Esophagus squamous epithelium (tissue), 5 donors: ENCODE results near the gene SH2D3A. TPM values are rescaled to one million over a fixed set of nuclear protein-coding genes. Genes with fewer than 3 reads are reported as not detected.

ENCODE experiments used
- DNase-seq: peaks from one replicate; lab custom pipeline; 2025; lab: John Stamatoyannopoulos, UW
- H3K27ac ChIP-seq, 4 donors: fragments of 200-600 bp; sonication (generic); one replicate each; pipeline ENCODE4 v1.5.1; 2016 to 2019; ENCODE audit warnings: mild to moderate bottlenecking in 1 of 4
- H3K27me3 ChIP-seq, 4 donors: fragments of 200-600 bp; sonication (generic); 1 replicate in 3 of 4; 2 replicates in 1 of 4; pipeline versions ENCODE4 v1.5.1 to v1.6.0; 2017 to 2021; ENCODE audit warnings: antibody characterized with exemption in 1 of 4
- H3K36me3 ChIP-seq, 3 donors: fragments of 200-600 bp; sonication (generic); one replicate each; pipeline ENCODE4 v1.5.1; 2016 to 2019
- H3K4me1 ChIP-seq, 3 donors: fragments of 200-600 bp; sonication (generic); one replicate each; pipeline ENCODE4 v1.5.1; 2017 to 2019
- H3K4me3 ChIP-seq, 4 donors: fragments of 200-600 bp; sonication (generic); 1 replicate in 3 of 4; 2 replicates in 1 of 4; pipeline ENCODE4 v1.5.1; 2016 to 2019; ENCODE audit warnings: mild to moderate bottlenecking in 2 of 4, moderate library complexity in 1 of 4
- H3K9me3 ChIP-seq, 3 donors: fragments of 200-600 bp; sonication (generic); one replicate each; pipeline ENCODE4 v1.5.1; 2016 to 2019
- CTCF ChIP-seq, 6 experiments: fragments of 450-650 bp in 4 of 6; fragments of 200-600 bp in 2 of 6; sonication (generic) in 2 of 6; IDR thresholded peaks; one replicate each; pipeline ENCODE4 v1.5.1; 2016 to 2019; ENCODE audit warnings: antibody characterized with exemption in 6 of 6, mild to moderate bottlenecking in 4 of 6, moderate library complexity in 4 of 6
- POLR2A ChIP-seq, 4 donors: fragments of 450-650 bp; IDR thresholded peaks; one replicate each; pipeline ENCODE4 v1.6.1; 2017; ENCODE audit warnings: antibody characterized with exemption in 4 of 4, mild to moderate bottlenecking in 4 of 4, moderate library complexity in 3 of 4
- WGBS, 2 donors: methylation state at CpG; one replicate each; pipeline ENCODE4 v1.1.5; 2018; 5-methylcytosine and 5-hydroxymethylcytosine counted together
- intact Hi-C: fragments of 100-400 bp; cut with DNase I; formaldehyde crosslinking; loops from one replicate; pipeline ENCODE4 v1.15.0; 2022
- total RNA-seq, 4 donors: library from RNA; depleted of rRNA; stranded (reverse); fragments of >200 nt; gene quantifications; one replicate each; pipeline ENCODE4 v1.1.0, GENCODE V29; 2016
- donor health status: DM: yes; HTN: yes; CAD: no.

SH2D3A gene
- total RNA-seq, 4 donors from 2014 or later, result 17.3 to 52.1 (median 40.6) TPM

GRCh38 chr19:6714749-6715555 lies 52.3 kb downstream of the SH2D3A start:
- 71 to 92% methylated on average over 9 to 11 of the region's 11 CpGs for WGBS, 2 donors

GRCh38 chr19:6713773-6714692 lies 53.2 kb downstream of the SH2D3A start:
- no peak for DNase-seq
- H3K27me3 ChIP-seq, result peaks cover 0 to 46% (median 0%) of the 10 kb centered on the region in 4 donors
- intact Hi-C loops, result no loop called here
- H3K36me3 ChIP-seq, result no peaks in the 10 kb centered on the region
- WGBS, 2 donors, result 65 to 79% methylated on average over 6 to 10 of the region's 24 CpGs
- no peak overlapping the region for H3K27ac ChIP-seq
- no peaks in the 10 kb centered on the region for H3K4me1 ChIP-seq
- no peak overlapping the region for H3K4me3 ChIP-seq
- H3K9me3 ChIP-seq, result no peaks in the 10 kb centered on the region
- no peak for TF ChIP-seq CTCF (IDR thresholded peaks at IDR 0.05)
- TF ChIP-seq POLR2A (IDR thresholded peaks at IDR 0.05), result no peak

More at GRCh38 chr19:6714749-6715555, 52.3 kb downstream of the SH2D3A start:
- H3K9me3 ChIP-seq, result no peaks in the 10 kb centered on the region
- TF ChIP-seq CTCF (IDR thresholded peaks at IDR 0.05) (no peak), POLR2A (IDR thresholded peaks at IDR 0.05) (no peak)
- intact Hi-C loops, result no loop called here
- DNase-seq, result no peak
- no peak overlapping the region for H3K27ac ChIP-seq
- H3K27me3 ChIP-seq, result peaks cover 0 to 37% (median 0%) of the 10 kb centered on the region in 4 donors
- no peak overlapping the region for H3K4me3 ChIP-seq
- no peaks in the 10 kb centered on the region for H3K4me1 ChIP-seq
- no peaks in the 10 kb centered on the region for H3K36me3 ChIP-seq

- H3K36me3 ChIP-seq, result no peaks in the 10 kb centered on the region
- H3K9me3 ChIP-seq, result no peaks in the 10 kb centered on the region
- TF ChIP-seq CTCF (IDR thresholded peaks at IDR 0.05) (no peak), POLR2A (IDR thresholded peaks at IDR 0.05) (no peak)
- no peak for DNase-seq
- no peak overlapping the region for H3K4me3 ChIP-seq
- intact Hi-C loops, result no loop called here
- H3K4me1 ChIP-seq, result no peaks in the 10 kb centered on the region
- WGBS, 2 donors, result 84% methylated on average over 16 of the region's 20 CpGs
- H3K27ac ChIP-seq, result no peak overlapping the region
- peaks cover 0 to 55% (median 0%) of the 10 kb centered on the region in 4 donors for H3K27me3 ChIP-seq
Observed at GRCh38 chr19:6712692-6713670, 54.3 kb downstream of the SH2D3A start.

GRCh38 chr19:6712231-6712630 lies 55.0 kb downstream of the SH2D3A start:
- Histone ChIP-seq H3K36me3 (peaks cover 0 to 3% (median 0%) of the 10 kb centered on the region in 3 donors), H3K4me3 (no peak overlapping the region), H3K27ac (no peak overlapping the region), H3K27me3 (peaks cover 0 to 62% (median 0%) of the 10 kb centered on the region in 4 donors), H3K9me3 (no peaks in the 10 kb centered on the region), H3K4me1 (no peaks in the 10 kb centered on the region)
- TF ChIP-seq POLR2A (IDR thresholded peaks at IDR 0.05), result no peak
- TF ChIP-seq CTCF (IDR thresholded peaks at IDR 0.05), result no peak
- 87 to 89% methylated on average over 3 to 5 of the region's 16 CpGs for WGBS, 2 donors
- no peak for DNase-seq
- intact Hi-C loops, result no loop called here
